Hepatocyte (in vitro differentiated cells): Measurements from ENCODE around the gene NCOR1.

ENCODE experiments used
- EZH2 ChIP-seq: fragments of 200-600 bp; sonication (generic); IDR thresholded peaks from 2 replicates; pipeline ENCODE4 v1.6.1; 2016; ENCODE audit warnings: antibody characterized with exemption, mild to moderate bottlenecking, borderline replicate concordance
- TF ChIP-seq, protein P1 (sequence below): fragments of 200-600 bp; sonication (generic); IDR thresholded peaks from 2 replicates; pipeline ENCODE4 v1.5.1; 2016; ENCODE audit warnings: antibody characterized with exemption, mild to moderate bottlenecking; ENCODE audit not compliant: poor library complexity

- TF ChIP-seq, protein P1, sequence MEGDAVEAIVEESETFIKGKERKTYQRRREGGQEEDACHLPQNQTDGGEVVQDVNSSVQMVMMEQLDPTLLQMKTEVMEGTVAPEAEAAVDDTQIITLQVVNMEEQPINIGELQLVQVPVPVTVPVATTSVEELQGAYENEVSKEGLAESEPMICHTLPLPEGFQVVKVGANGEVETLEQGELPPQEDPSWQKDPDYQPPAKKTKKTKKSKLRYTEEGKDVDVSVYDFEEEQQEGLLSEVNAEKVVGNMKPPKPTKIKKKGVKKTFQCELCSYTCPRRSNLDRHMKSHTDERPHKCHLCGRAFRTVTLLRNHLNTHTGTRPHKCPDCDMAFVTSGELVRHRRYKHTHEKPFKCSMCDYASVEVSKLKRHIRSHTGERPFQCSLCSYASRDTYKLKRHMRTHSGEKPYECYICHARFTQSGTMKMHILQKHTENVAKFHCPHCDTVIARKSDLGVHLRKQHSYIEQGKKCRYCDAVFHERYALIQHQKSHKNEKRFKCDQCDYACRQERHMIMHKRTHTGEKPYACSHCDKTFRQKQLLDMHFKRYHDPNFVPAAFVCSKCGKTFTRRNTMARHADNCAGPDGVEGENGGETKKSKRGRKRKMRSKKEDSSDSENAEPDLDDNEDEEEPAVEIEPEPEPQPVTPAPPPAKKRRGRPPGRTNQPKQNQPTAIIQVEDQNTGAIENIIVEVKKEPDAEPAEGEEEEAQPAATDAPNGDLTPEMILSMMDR = no peak
- no peak for TF ChIP-seq EZH2
These were observed 35.3 kb upstream of the NCOR1 start for GRCh38 chr17:16250635-16251034.
